Endothelial cell of umbilical vein (primary cell): ENCODE data around the gene G0S2. TPM values are rescaled to one million over a fixed set of nuclear protein-coding genes. Genes with fewer than 3 reads are reported as not detected.

Experiments
- BruUV-seq: library from RNA; stranded (reverse); fragments of 400-500 nt; replicated peaks from 2 replicates; lab custom pipeline; 2021; lab: Mats Ljungman, UMichigan
- CTCF ChIA-PET: fragments of 300-600, 350-600 bp; sonication (Branson Sonifier 250); formaldehyde crosslinking; loops from one replicate; lab custom pipeline; 2021; ENCODE audit warnings: antibody characterized with exemption, inconsistent platforms; lab: Charles Lee
- POLR2A ChIA-PET: fragments of 300-600, 350-600 bp; sonication (Branson Sonifier 250); formaldehyde crosslinking; loops from one replicate; lab custom pipeline; 2021; ENCODE audit warnings: antibody characterized with exemption, inconsistent platforms; lab: Charles Lee
- DNase-seq: peaks from one replicate; pipeline ENCODE4 v3.0.0-alpha.2; 2011; ENCODE audit warnings: low read depth, low spot score
- FAIRE-seq: peaks from 2 replicates; lab custom pipeline; 2011; peaks lifted over from hg19 to GRCh38; lab: Jason Lieb, UNC
- H2AFZ ChIP-seq: 2 replicates; pipeline ENCODE4 v1.6.0; 2012; ENCODE audit warnings: low read depth, low read length, control low read depth, inconsistent platforms
- H3K27ac ChIP-seq: 2 replicates; pipeline ENCODE4 v1.5.1; 2011; ENCODE audit warnings: low read depth, mild to moderate bottlenecking, control low read depth, low read length, moderate library complexity; ENCODE audit not compliant: insufficient read depth
- H3K27me3 ChIP-seq, 2 experiments: 2 replicates each; pipeline versions ENCODE4 v1.6.0 to v1.6.1; 2011; ENCODE audit warnings: low read length in 2 of 2, mixed read lengths in 1 of 2; ENCODE audit not compliant: control insufficient read depth in 2 of 2, insufficient read depth in 2 of 2
- H3K36me3 ChIP-seq, 2 experiments: 2 replicates in 1 of 2; 3 replicates in 1 of 2; pipeline ENCODE4 v1.5.1; 2011; ENCODE audit warnings: low read length in 2 of 2, mild to moderate bottlenecking in 1 of 2, moderate library complexity in 1 of 2; ENCODE audit not compliant: control insufficient read depth in 2 of 2, insufficient read depth in 2 of 2; ENCODE audit errors: extremely low read depth in 1 of 2
- H3K4me1 ChIP-seq: 3 replicates; pipeline ENCODE4 v1.5.1; 2011; ENCODE audit warnings: mild to moderate bottlenecking, low read length; ENCODE audit not compliant: control insufficient read depth, insufficient read depth; ENCODE audit errors: extremely low read depth
- H3K4me2 ChIP-seq: 2 replicates; pipeline ENCODE4 v1.6.1; 2011; ENCODE audit warnings: low read length, control low read depth, mixed read lengths; ENCODE audit not compliant: insufficient read depth
- H3K4me3 ChIP-seq, 3 experiments: fragments of 200-600 bp in 1 of 3; sonication (generic), shearing (Covaris generic) in 1 of 3; replicated peaks in 1 of 3; 2 replicates each; pipeline ENCODE4 v1.5.1; 2011 to 2016; ENCODE audit warnings: control low read depth in 3 of 3, low read length in 3 of 3, mild to moderate bottlenecking in 2 of 3, inconsistent platforms in 1 of 3, low read depth in 1 of 3, moderate library complexity in 1 of 3; ENCODE audit not compliant: insufficient read depth in 1 of 3
- H3K79me2 ChIP-seq: 2 replicates; pipeline ENCODE4 v1.6.0; 2012; ENCODE audit warnings: low read length, inconsistent platforms; ENCODE audit not compliant: control insufficient read depth, insufficient read depth
- H3K9ac ChIP-seq: replicated peaks from 2 replicates; pipeline ENCODE3; 2011; ENCODE audit warnings: low read length, control low read depth; ENCODE audit not compliant: insufficient read depth; ENCODE audit errors: extremely low read depth
- H3K9me1 ChIP-seq: replicated peaks from 3 replicates; pipeline ENCODE4 v1.6.0; 2011; ENCODE audit warnings: mild to moderate bottlenecking, low read length; ENCODE audit not compliant: control insufficient read depth, insufficient read depth; ENCODE audit errors: extremely low read depth
- H3K9me3 ChIP-seq: replicated peaks from 2 replicates; pipeline ENCODE4 v1.5.1; 2012; ENCODE audit warnings: low read length, inconsistent platforms; ENCODE audit not compliant: control insufficient read depth, insufficient read depth
- H4K20me1 ChIP-seq: replicated peaks from 2 replicates; pipeline ENCODE3; 2011; ENCODE audit warnings: mild to moderate bottlenecking, low read length; ENCODE audit not compliant: control insufficient read depth, insufficient read depth; ENCODE audit errors: extremely low read depth
- CTCF ChIP-seq, 2 donors: IDR thresholded peaks; 1 replicate in 1 of 2; 2 replicates in 1 of 2; pipeline ENCODE4 v1.5.1; 2011; ENCODE audit warnings: low read length in 2 of 2, mild to moderate bottlenecking in 2 of 2, moderate library complexity in 2 of 2, control low read depth in 1 of 2, inconsistent platforms in 1 of 2, low read depth in 1 of 2; ENCODE audit not compliant: insufficient read depth in 1 of 2; ENCODE audit errors: extremely low read depth in 1 of 2
- EZH2 ChIP-seq: IDR thresholded peaks from 2 replicates; pipeline ENCODE4 v1.6.1; 2012; ENCODE audit warnings: borderline replicate concordance, low read depth, mild to moderate bottlenecking, moderate library complexity, low read length, inconsistent platforms; ENCODE audit not compliant: severe bottlenecking
- FOS ChIP-seq: IDR thresholded peaks from 2 replicates; pipeline ENCODE4 v1.6.1; 2011; ENCODE audit warnings: mild to moderate bottlenecking, low read length, moderate library complexity, borderline replicate concordance; ENCODE audit not compliant: insufficient read depth
- GATA2 ChIP-seq: IDR thresholded peaks from 2 replicates; pipeline ENCODE4 v1.7.0; 2011; ENCODE audit warnings: low read depth, mild to moderate bottlenecking, moderate library complexity, mixed read lengths, low read length; ENCODE audit not compliant: insufficient read length, insufficient read depth
- JUN ChIP-seq: IDR thresholded peaks from 2 replicates; pipeline ENCODE4 v1.6.1; 2011; ENCODE audit warnings: borderline replicate concordance, low read depth; ENCODE audit not compliant: insufficient read length, insufficient read depth
- MAX ChIP-seq: IDR thresholded peaks from 2 replicates; pipeline ENCODE4 v1.6.1; 2011; ENCODE audit not compliant: insufficient read depth, insufficient read length
- MYC ChIP-seq: IDR thresholded peaks from one replicate; pipeline ENCODE4 v1.6.1; 2011; ENCODE audit warnings: mild to moderate bottlenecking, low read depth, low read length
- POLR2A ChIP-seq: IDR thresholded peaks from 2 replicates; pipeline ENCODE4 v1.6.1; 2012; ENCODE audit warnings: low read depth, mild to moderate bottlenecking, control low read depth, low read length
- POLR2AphosphoS5 ChIP-seq: IDR thresholded peaks from 2 replicates; pipeline ENCODE4 v1.6.1; 2012; ENCODE audit warnings: low read depth, mild to moderate bottlenecking, control low read depth, low read length, moderate library complexity; ENCODE audit not compliant: insufficient read depth
- dilution Hi-C: fragments of 300-500 bp; cut with MboI; formaldehyde crosslinking; loops from one replicate; pipeline ENCODE4 v1.15.0; 2019; ENCODE audit warnings: low sequenced_read_pairs; ENCODE audit not compliant: extremely low pct_ligation_motif_present
- intact Hi-C: fragments of 100-400 bp; cut with micrococcal nuclease; formaldehyde crosslinking; loops from one replicate; pipeline ENCODE4 v1.10.0; 2022
- polyA plus RNA-seq, 4 experiments: library from polyadenylated mRNA; depleted of rRNA in 3 of 4; stranded (reverse) in 3 of 4; unstranded in 1 of 4; fragments of >200 nt; gene quantifications; 2 replicates each; pipeline versions ENCODE4 v1.2.1 to v1.2.3, GENCODE V29; 2011 to 2012; ENCODE audit warnings: missing spikeins in 1 of 4
- total RNA-seq: library from RNA; stranded (reverse); gene quantifications from 2 replicates; pipeline ENCODE4 v1.2.3, GENCODE V29; 2021

G0S2 gene
- total and polyA plus RNA-seq, 2 donors (not counting 3 experiments of a cell fraction or from before 2014, with no cell fraction given) = 0.91 to 1.9 TPM

DNA sequence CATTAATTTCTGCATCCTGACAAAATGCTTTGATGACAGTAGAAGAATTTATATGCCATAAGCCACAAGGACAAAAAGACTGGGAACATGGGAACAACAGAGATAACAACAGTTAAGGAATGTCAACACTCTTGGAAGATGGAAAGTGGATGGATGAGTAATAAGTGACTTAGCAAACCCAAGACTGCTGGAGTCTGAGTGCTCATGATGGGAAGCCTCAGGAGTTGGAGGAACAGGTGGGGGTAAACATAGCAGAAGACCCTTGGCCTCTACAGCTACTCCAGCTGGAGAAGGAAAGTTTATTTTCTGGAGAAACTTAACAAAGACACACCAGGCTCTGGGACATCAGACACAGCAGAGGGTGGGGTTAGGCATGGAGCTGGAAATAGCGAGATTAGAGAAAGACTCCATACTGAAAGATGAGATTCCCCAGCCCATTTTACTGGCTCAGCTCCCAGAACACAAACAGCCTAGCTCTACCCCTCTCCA lies 13.6 kb downstream of the G0S2 start:
- H3K9ac ChIP-seq = no peak overlapping the region
- no peaks in the 10 kb centered on the region for H4K20me1 ChIP-seq
- no peaks in the 10 kb centered on the region for H3K4me1 ChIP-seq
- ChIA-PET CTCF (interaction anchor here (1.0 to 7.1 kb wide), 9 partner anchors 31 to 139 kb away, joined by 3 to 70 read pairs (median 5); no protein-coding TSS in a partner anchor), POLR2A (no interaction called here)
- no peak overlapping the region for H3K4me3 ChIP-seq
- peaks cover 10 to 13% of the 10 kb centered on the region in 2 experiments for H3K27me3 ChIP-seq
- H3K4me2 ChIP-seq = no peak overlapping the region
- H3K9me1 ChIP-seq = no peaks in the 10 kb centered on the region
- no peaks in the 10 kb centered on the region for H3K79me2 ChIP-seq
- TF ChIP-seq EZH2 (no peak), CTCF (IDR thresholded peaks at IDR 0.05; ENCODE audit: extremely low read depth in 1 of 2, insufficient read depth in 1 of 2, low read depth in 1 of 2, low read length in 2 of 2) (no peak), MAX (no peak), POLR2A (no peak), JUN (no peak), POLR2AphosphoS5 (no peak), FOS (no peak), GATA2 (no peak), MYC (no peak)
- intact Hi-C loops = no loop called here
- no peaks in the 10 kb centered on the region for H3K9me3 ChIP-seq
- H3K27ac ChIP-seq = no peak overlapping the region
- no peak for DNase-seq
- no TSS peak for BruUV-seq
- dilution Hi-C loops = loop anchor here (25.0 kb wide), 1 partner anchor 101 kb away; the partner anchor contains the start of gene CAMK1G
- H3K36me3 ChIP-seq = no peaks in the 10 kb centered on the region
- no peak overlapping the region for H2AFZ ChIP-seq
- FAIRE-seq = no peak
